NB4 (cell line): ENCODE measurements around the gene CREB3L2.

Source experiments
- DNase-seq: peaks from one replicate; pipeline ENCODE4 v3.0.0; 2010; ENCODE audit warnings: low read depth
- H3K4me3 ChIP-seq: one replicate; pipeline ENCODE4 v1.5.1; 2011; ENCODE audit warnings: mild to moderate bottlenecking, low read depth, low read length, moderate library complexity
- MYC ChIP-seq: IDR thresholded peaks from 2 replicates; pipeline ENCODE4 v1.6.1; 2011; ENCODE audit warnings: low read depth, low read length
- POLR2A ChIP-seq: IDR thresholded peaks from 2 replicates; pipeline ENCODE4 v1.6.1; 2011; ENCODE audit warnings: mild to moderate bottlenecking; ENCODE audit not compliant: insufficient read length; ENCODE audit errors: extremely low read depth
- TF ChIP-seq, protein P1 (sequence below): IDR thresholded peaks from 2 replicates; pipeline ENCODE4 v1.6.1; 2011; ENCODE audit warnings: low read depth, low read length
- TF ChIP-seq, protein P2 (sequence below): IDR thresholded peaks from one replicate; pipeline ENCODE4 v1.5.1; 2012; ENCODE audit warnings: low read depth, low read length

The CREB3L2 gene

DNA sequence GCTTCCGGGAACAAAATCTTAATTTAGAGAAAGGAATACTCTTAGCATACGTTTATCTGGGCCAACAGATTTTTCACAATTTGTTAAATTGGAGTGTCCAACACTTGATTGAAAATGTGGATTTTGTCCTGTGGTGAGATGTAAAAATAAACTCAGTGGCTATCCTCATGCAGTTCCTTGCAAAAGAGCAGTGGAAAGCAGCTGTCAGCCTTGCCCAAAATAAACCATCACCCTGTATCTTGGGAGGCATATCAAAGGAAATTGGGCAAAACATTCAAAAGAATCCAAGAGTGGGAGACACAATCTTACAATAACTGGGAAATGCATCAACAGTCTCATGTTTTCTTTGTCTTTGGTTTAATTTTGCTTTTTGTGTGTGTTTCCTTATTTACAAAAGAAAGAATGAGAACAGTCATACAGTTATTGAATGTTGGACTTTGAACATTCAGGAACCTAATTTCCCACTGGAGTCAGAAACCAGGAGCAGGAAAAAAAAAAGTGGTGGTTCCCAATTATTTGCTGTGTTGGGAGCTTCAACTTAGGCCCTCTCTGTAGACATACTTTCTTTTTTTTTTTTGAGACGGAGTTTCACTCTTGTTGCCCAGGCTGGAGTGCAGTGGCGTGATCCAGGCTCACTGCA lies 110.8 kb downstream of the CREB3L2 start:
- DNase-seq: no peak
- no peak for TF ChIP-seq POLR2A
- TF ChIP-seq, protein P1, sequence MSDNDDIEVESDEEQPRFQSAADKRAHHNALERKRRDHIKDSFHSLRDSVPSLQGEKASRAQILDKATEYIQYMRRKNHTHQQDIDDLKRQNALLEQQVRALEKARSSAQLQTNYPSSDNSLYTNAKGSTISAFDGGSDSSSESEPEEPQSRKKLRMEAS: no peak
- TF ChIP-seq MYC: no peak
- TF ChIP-seq, protein P2, sequence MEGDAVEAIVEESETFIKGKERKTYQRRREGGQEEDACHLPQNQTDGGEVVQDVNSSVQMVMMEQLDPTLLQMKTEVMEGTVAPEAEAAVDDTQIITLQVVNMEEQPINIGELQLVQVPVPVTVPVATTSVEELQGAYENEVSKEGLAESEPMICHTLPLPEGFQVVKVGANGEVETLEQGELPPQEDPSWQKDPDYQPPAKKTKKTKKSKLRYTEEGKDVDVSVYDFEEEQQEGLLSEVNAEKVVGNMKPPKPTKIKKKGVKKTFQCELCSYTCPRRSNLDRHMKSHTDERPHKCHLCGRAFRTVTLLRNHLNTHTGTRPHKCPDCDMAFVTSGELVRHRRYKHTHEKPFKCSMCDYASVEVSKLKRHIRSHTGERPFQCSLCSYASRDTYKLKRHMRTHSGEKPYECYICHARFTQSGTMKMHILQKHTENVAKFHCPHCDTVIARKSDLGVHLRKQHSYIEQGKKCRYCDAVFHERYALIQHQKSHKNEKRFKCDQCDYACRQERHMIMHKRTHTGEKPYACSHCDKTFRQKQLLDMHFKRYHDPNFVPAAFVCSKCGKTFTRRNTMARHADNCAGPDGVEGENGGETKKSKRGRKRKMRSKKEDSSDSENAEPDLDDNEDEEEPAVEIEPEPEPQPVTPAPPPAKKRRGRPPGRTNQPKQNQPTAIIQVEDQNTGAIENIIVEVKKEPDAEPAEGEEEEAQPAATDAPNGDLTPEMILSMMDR: no peak

DNA sequence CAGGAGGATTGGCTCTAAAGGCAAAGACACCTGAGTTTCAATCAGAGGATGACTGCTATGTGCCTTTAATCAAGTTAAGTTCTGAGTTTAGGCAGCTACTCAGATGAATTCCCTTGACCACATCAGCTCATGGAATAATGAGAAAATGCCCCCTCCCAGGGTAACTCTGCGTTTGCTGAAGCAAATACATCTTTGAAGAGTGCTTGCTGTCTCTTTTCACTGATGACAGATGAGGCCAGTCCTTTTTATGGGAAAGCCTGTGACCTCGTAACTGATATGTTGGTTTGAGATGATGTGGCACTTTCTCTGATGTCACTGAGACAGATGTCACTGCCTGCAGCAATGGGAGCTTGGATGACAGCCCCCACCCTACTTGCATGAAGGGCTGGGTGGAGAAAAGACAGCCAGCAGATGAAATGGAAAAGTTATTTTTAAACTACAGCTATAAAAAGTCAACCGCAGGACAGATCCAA lies 111.4 kb downstream of the CREB3L2 start:
- TF ChIP-seq, protein P1: no peak
- TF ChIP-seq MYC (no peak), POLR2A (no peak)
- TF ChIP-seq, protein P2: no peak
- H3K4me3 ChIP-seq: no peak overlapping the region
- DNase-seq: no peak

More for the DNA sequence above, 110.8 kb downstream of the CREB3L2 start:
- no peak overlapping the region for H3K4me3 ChIP-seq

DNA sequence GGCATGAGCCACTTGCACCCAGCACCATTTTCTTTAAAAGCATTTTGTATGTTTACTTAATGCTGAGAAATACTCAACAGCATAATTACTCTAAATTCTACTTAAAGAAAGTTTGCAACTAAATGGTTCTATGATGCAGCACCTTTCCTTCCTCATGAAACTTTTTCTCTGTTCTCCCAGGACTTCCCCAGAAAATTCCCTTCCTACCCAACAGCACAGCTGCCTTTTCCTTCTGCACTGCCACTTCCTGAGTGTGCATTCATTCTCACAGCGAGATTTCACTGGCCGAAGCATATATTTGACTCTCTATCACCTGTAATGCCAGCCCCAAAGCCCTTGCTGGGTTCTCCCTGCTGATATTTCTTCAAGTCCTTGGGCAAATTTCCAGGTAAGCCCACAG lies 113.6 kb downstream of the CREB3L2 start:
- H3K4me3 ChIP-seq: no peak overlapping the region
- no peak for DNase-seq
- TF ChIP-seq, protein P1: no peak
- TF ChIP-seq, protein P2: no peak
- no peak for TF ChIP-seq POLR2A
- TF ChIP-seq MYC: no peak

DNA sequence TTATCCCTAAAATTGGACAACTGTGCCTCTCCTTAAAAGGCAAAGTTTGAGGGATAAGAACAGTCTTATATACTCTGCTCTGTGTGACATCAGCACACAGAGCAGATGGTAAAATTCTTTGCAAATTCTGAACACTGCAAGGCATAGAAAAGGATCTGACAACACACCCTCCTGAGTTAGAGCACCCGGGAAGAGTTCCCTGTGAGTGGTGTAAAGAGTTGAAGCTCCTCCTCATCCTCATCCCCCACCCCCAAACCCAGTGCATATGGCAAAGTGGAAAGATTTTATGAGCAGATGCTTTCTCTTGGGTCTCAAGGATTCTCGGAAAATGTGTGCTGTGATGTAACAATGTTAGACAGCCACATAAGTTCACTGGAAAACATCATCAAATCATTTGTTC lies 115.1 kb downstream of the CREB3L2 start:
- no peak for DNase-seq
- TF ChIP-seq, protein P2: no peak
- TF ChIP-seq POLR2A: no peak
- TF ChIP-seq, protein P1: no peak
- no peak for TF ChIP-seq MYC
- H3K4me3 ChIP-seq: no peak overlapping the region

DNA sequence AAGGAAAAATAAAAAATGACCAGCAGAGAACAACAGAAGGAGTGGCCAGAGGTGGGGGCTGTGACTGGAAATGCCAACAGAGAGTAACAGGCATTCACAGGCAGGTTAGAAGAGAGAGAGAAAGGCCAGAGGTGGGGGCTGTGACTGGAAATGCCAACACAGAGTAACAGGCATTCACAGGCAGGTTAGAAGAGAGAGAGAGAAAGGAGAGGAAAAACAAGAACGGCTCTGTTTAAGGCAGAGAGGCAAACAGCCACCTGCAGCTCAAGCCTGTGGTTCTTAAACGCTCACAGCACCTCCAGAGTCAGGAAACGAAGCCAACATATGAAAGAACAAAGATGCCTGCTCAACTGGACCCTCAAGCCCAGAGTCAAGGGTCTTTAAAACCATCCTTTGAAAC lies 115.6 kb downstream of the CREB3L2 start:
- no peak overlapping the region for H3K4me3 ChIP-seq
- no peak for DNase-seq
- TF ChIP-seq, protein P2: no peak
- TF ChIP-seq, protein P1: no peak
- TF ChIP-seq MYC (no peak), POLR2A (no peak)
